Iris pigment epithelial cell (primary cell): ENCODE results near the gene CCDC102A.

Source experiments
- DNase-seq: peaks from one replicate; pipeline ENCODE4 v3.0.0-alpha.2; 2011; ENCODE audit warnings: low read depth

Gene CCDC102A

GRCh38 chr16:57537581-57538234, 1.3 kb upstream of the CCDC102A start:
- no peak for DNase-seq

GRCh38 chr16:57537194-57537505, 779 bp upstream of the CCDC102A start:
- no peak for DNase-seq

GRCh38 chr16:57535680-57536305, 578 bp downstream of the CCDC102A start:
- DNase-seq: peak; percentile 91

GRCh38 chr16:57534881-57535658, 1.3 kb downstream of the CCDC102A start:
- DNase-seq: no peak

DNA sequence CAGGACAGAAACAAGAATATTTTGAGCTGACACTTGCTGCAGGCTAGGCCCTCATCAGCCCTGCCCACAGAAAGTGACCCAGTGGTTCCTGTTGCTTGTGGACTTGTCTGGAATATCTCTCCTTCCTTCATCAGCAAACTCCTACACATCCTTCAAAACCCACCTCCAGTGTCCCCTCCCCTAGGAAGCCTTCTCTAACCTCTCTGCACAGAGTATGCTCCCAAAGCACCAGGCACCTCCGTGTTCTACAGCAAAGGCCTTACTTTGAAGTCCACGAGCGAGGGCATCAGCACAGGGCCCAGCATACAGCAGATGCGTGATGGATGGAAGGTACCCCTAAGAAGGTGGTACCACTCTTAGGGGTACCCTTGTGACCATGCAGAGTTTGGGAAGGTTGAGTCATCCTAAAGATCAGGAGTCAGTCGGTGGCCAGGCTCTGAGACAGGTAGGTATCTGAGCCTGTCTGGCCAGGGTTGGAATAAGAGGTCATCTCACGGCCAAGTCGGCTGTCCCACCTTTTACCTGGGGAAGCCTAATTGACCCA, 2.0 kb downstream of the CCDC102A start:
- DNase-seq: no peak

DNA sequence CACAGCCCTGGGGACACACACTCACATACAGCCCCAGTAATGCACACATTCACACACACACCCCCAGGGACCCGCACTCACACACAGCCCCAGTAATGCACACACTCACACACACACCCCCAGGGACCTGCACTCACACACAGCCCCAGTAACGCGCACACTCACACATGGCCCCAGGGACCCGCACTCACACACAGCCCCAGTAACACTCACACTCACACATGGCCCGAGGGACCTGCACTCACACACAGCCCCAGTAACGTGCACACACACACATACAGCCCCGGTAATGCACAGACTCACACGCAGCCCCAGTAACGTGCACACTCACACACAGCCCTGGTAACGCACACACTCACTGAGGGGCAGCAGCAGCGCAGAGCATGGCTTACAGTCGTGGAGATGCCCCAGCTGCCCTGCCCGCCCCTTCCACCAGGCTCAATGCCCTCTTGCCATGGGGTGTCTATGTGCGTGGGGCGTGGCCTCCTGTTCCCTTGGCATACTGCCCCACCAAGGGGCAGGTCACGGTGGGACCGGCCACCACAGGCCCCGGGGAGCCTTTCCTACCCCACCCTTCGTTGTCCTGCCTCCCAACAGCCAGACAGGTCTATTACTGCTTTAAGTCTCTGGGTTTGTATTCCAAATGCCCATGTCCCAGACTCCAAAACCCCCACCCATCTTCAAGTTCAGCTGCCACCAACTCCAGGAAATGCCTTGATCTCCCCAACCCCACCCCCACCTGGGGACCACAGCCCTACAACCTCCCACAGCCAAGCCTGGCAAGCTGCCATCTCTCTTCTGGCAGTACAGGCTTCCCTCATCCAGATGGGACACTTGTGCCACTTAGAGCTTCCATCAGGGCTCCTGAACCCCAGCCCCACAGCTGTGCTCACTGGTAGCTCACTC, 2.7 kb downstream of the CCDC102A start:
- DNase-seq: no peak

DNA sequence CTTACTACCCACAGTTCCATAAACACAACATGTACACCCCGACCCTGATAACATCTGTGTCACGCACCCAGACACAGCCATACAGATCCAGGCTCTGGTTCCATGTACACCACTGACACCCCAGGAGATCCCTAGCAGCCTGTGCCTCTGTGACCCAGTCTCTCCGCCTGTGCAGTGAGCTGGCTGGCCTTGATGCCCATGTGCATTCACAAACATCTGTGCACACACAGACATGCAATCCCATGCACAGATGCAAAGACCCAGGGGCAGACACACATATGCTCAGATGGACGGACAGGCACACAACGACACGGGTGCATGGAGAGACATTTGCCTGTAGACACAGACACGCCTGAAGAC, 4.1 kb downstream of the CCDC102A start:
- no peak for DNase-seq

DNA sequence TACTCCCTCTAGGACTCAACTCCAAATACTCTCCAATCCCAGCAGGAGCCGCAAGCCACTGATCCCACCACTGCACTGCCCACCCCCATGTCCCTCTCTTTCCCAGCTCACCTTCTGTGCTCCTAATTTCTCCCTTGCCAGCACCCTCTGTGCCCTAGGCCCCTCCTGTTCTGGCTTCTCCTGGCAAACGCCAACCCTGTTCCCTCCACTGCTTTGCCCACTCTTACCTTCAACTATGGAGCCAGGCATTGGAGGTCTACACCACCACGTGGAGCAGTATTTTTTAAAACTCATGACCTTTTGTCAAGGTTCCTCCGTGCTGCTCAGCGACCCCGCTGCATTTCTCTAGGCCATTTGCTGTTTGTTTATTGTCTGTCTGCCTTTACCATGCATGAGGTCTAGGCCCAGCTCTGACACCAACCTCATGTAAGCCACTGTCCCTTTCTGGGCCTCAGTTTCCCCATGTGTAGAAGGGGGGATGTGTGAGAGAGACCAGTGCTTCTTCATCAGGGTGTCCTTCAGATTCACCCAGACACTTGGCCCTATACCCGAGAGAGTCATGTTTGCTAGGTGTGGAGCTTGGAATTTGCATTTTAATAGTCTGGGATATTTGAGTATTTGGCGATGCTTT, 4.6 kb downstream of the CCDC102A start:
- DNase-seq: no peak

DNA sequence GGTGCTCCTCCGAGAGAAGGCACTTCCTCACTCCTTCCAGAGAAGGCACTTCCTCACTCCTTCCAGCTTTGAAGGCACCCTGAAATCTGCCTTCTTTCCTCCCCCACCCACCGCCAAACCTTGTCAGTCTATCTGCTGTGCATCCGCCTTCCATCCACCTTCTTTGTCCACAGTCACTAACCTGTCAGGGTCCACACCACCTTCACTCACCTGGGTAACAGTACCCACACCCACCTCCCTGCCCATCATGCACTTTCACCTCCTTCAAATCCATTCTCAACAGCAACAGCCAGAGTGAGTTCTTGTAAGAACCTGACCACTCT, 5.2 kb downstream of the CCDC102A start:
- no peak for DNase-seq

DNA sequence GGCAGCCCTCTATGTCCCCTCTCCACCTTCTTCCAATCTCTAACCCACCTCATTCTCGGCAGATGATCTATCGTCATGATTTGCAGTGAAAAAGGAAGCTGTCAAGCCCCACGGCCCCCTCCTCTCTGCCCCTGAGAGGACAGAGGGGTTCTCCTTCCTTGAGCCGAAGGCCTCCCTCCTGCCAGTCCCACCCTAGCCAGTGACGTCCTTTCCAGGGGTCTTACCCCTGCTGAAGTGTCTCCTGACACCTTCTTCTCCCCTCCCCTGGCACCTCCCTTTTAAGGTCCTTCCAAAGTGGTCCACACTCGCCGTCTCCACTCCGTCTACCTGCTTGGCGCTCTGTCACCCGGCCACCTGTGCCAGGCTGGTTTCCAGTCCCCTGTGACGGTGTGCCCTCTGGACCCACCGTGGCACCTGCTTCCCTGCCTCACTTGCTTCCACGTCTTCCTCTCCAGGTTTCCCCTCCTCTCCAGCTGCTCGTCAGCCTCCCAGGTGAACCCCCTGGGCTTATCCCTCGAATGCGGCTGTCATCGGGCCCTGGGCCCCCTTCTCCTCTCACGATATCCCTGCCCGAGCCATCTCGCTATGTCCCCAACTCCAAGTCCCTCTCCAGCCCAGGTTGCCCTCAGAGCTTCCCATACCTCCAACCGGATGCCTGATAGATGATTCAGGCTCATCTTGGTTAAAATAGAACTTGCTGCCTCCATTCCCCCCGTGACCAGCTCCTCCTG, 5.7 kb downstream of the CCDC102A start:
- DNase-seq: no peak

DNA sequence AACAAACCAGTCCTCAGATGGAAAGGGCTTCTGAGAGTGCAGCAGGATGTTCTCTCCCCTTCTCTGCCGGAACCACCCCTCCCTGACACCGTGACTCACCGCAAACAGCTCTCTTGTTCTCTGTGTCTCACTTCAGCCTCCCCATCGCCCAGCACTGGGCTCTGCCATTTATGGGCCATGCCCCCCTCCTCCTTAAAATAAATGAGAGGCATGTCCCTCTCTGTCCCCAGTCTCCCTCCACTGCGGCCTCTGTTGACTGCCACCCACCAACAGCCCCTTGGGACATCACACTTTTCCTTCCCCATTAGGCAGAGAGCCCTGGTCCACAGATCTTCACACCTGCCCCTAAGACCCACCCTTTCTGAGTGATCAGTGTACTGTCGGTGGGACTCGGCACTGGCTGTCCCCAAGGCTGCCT, 6.3 kb downstream of the CCDC102A start:
- peak; percentile 81 for DNase-seq

DNA sequence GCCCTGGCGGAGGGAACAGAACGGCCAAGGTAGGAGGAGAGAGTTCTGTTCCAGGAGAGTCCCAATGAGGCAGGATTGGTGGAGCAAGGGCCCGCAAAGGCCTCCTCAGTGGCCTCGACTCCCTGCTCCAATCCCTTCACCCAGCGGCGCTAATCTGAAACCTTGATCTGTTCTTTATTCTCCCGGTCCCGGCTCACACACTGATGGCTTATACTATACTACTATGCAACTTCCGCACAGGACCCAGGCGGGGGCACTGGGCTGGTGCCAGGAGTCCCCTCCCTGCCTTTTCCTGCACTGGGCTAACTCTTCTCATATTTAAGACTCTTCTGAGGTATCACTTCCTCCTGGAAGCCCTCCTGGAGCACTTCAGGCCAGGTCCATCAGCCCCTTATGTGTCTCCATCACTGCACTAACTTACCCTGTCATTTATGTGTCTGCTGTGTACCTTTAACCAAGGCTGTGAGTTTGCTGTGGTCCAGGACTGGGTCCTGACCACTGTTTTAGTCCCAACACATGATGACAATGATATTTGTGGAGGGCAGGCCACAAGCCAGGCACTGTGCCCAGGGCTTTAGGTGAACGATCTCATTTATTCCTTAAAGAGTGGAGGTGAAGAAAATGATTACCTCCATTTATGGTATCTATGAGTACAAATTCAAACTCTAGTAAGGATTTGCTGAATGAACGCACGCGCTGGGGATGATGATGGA, 6.8 kb downstream of the CCDC102A start:
- DNase-seq: no peak

- no peak for DNase-seq
These were observed 7.6 kb downstream of the CCDC102A start for GRCh38 chr16:57528499-57529390.

GRCh38 chr16:57527610-57528360, 8.6 kb downstream of the CCDC102A start:
- DNase-seq: no peak

DNA sequence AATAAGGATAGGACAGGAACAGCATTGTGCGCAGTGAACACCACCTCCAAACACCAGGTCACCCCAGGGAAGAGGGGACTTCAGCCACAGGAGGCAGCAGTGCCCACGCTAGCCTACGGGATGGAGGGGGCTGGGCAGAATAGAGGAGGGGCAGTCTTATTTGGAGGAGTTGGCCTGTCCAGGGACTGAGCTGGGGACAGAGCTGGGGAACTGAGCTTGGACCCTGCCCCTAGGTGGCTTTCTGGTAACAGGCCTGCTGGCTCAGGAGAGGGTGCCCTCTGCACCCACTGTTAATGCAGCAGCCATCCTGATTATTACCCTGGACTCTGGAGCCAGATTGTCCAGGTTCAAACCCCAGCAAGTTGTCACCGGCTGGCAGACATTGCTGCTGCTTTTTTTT, 9.3 kb downstream of the CCDC102A start:
- DNase-seq: no peak

DNA sequence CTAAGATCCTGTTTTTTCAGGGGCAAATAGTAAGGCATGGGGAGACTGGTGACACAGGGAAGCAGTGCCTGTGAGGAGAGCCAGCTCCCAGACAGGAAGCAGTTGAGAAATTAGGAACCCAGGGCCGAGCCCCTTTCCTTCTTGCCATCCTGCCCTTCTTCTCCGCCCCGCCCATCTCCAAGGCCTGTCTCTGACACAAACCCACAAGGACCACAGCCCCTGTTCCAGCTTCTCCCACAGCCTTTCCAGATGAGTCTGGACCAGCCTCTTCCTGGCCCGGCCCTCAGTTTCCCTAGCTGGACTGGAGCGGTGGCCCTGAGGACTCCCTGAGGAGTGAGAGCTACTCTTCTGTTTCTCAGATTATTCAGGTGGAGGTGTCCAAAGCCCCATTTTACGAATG, 9.9 kb downstream of the CCDC102A start:
- DNase-seq: no peak

DNA sequence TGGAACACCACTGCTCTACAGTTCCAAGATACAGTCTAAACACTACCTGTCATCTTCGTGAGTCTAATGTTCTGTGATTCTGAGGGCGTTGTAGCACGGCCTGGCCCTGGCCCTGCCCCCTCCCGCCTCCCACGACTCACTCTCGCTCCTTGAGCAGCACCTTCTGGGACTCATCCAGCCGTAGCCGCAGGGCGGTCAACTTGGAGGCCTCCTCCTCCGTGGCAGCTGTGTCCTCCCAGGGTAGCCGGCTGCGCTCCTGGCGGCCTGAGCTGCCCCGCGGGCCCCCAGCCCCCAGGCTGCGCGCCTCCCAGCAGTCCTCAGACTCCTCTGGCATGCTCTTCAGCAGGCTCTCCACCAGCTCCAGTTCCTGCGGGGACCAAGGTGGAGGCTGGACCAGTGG, 10.6 kb downstream of the CCDC102A start:
- no peak for DNase-seq

GRCh38 chr16:57522960-57523359, 13.4 kb downstream of the CCDC102A start:
- DNase-seq: no peak
